GM18511 (cell line): Measurements from ENCODE around the gene CIBAR2.

Experiments
- ATAC-seq: cut with Tn5 transposase; IDR thresholded peaks from one replicate; pipeline ENCODE4 v1.9.1; 2021; ENCODE audit warnings: mild to moderate bottlenecking, moderate library complexity; ENCODE audit not compliant: unreplicated experiment

Gene CIBAR2

GRCh38 chr16:85112364-85112763 lies at the start of gene CIBAR2:
TSS of gene CIBAR2 (minus strand) at chr16:85112472. CDS start at chr16:85112352, 120 bp downstream.
- ATAC-seq: no peak

DNA sequence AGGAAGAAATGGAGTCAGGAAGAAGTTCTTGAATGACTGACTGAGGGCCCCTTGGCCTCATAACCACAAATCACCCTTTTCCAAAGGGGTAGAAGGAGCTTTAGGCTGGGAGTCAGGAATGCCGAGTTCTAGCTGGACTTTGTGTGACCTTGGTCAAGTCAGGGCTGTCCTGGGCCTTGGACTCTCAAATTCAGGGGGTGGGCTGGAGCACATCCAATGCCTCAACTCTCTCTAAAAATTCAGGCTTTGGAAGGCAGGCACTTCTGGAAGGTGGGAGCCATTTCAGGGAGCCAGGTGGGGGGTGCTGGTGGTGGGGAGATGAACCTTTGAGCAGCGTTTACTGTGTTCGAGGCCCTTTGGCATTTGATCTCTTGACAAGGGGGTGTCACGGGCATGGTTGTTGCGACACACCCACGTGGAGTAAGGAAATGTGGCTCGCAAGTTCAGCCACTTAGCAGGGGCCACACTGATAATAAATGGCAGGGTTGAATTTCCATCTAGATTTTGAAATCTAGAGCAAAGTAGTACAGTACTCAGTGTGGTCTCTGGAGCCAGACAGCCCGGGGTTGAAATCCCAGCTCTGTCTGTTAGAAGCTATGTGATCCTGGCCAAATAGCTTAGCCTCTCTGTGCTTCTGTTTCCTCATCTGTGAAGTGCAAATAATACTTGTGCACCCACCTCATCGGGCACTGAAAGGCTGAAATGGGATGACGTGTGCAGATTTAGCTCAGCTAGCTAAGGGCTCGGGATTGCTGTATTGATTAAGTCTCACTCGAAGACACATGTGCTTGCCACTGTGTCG lies 47.1 kb upstream of the CIBAR2 start:
- ATAC-seq: no peak

- ATAC-seq: no peak
These were observed 46.5 kb upstream of the CIBAR2 start for GRCh38 chr16:85158743-85159178.

GRCh38 chr16:85157813-85158742 lies 45.8 kb upstream of the CIBAR2 start:
- ATAC-seq: no peak

DNA sequence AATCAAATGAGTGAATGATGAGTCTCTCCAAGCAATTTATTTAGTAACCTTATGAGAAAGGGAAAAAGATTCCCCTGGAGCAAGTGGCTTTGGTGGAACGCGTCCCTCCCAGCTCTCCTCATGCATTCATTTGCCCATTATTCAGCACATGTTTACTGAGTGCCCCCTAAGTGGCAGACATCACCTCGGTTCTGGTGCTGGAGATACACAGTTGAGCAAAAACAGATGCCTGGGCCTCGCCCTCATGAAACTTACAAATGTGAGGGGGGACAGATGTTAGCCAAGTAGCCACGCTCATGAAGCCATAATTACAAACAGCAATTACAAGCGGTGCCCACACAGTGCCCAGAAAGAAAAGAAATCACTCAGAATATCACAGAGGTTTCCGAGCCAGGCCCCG lies 45.1 kb upstream of the CIBAR2 start:
- ATAC-seq: no peak

DNA sequence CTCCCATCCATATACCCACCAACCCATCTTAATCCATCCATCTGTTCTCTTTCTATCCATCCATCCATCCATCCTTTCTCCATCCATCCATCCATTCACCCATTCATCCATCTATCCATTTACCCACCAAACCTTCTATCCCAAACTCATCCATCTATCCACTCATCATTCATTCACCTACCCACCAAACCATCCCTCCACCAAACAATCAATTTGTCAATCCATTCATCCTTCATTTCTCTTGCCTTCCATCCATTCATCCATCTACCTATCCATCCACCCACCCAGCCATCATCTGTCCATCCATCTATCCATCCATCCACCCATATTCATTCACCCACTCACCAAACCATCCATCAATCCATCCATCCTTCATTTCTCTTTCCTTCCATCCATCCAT lies 44.6 kb upstream of the CIBAR2 start:
- no peak for ATAC-seq

- ATAC-seq: no peak
These were observed 44.2 kb upstream of the CIBAR2 start for GRCh38 chr16:85156440-85156839.

GRCh38 chr16:85153656-85154091 lies 41.4 kb upstream of the CIBAR2 start:
- ATAC-seq: no peak

GRCh38 chr16:85153046-85153445 lies 40.8 kb upstream of the CIBAR2 start:
- ATAC-seq: no peak

DNA sequence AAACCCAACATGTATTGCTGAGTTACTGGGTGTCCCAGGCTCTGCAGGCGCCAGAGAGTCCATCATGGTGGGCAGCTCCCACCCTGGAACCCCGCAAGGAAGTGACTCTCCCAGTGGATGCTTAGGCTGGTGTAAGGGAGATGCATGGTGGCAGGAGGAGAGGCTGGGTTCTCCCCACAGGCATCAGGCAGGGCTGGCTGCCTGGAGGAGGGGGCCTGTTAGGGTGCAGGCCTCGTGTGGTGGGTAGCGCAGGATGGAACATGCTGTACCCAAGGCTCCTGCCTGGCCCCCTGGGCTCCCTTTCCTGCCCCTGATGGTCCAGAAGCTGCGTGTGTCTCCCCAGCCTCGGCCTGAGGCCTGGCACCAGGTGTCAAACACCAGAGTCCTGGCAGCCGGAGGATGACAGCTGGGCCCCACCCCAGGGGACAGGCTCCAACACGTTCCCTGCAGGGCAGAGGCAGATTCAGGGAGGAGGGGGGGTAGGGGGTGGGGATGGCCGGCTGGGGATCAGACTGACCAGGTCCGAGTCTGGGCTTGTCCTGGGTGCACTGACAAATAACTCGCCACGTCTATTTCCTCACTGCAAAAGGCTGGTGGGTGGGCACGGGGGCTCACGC lies 40.2 kb upstream of the CIBAR2 start:
- no peak for ATAC-seq

DNA sequence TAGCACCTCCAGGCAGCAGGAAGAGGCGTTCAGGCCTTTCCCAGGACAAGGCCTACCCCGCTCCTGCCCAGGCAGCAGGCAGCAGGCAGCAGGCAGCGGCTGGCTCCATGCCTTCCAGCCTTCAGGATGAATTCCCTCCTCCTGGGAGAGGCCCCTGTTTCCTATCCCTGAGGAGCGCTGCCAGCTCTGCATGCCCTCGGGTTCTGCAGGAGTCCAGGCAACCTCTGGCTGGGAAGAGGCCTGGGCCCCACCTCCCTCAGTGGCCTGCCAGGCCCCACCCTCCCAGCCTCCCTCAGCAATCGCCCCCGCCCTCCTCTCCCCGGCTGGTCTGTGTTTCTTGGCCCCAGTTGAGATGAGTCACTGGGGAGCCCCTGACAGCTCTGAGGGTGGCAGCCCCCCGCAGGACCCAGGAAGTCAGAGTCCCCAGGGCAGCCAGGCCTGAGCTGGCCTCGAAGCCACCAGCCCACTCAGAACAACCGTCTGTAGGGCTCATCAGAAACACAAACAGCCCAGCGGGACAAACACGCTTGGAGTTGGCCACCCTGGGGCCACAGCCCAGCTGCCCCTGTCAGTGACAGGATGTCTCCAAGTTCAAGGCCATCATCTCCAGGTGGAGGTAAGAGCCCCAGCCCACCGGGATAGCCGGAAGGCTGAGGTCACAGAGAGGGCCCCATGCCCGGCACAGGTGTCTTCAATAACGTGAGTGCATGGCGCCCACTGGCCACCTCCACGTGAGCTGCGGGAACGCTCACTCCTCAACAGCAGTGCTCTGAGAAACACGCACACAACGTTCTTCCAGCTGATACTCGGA lies 39.5 kb upstream of the CIBAR2 start:
- ATAC-seq: peak; percentile 57

GRCh38 chr16:85151079-85151602 lies 38.9 kb upstream of the CIBAR2 start:
- no peak for ATAC-seq

GRCh38 chr16:85150331-85150940 lies 38.2 kb upstream of the CIBAR2 start:
- ATAC-seq: no peak

- no peak for ATAC-seq
These were observed 37.5 kb upstream of the CIBAR2 start for GRCh38 chr16:85149776-85150175.

DNA sequence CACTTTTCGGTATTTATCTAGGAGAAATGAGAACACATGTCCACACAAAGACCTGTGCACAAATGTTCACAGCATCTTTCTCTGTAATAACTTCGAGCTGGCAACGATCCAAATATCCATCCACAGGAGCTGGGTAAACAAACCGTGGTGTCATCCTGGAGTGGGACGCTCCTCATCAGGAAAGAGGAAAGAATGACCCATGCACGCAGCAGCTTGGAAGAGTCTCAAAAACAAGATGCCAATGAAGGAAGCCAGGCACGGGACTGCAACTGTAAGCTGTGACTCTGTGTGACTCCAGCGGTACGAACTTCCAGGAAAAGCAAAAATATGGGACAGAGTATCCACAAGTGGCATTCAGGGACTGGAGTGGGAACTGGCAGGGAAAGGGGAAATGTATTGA lies 36.7 kb upstream of the CIBAR2 start:
- ATAC-seq: no peak

- ATAC-seq: no peak
These were observed 34.8 kb upstream of the CIBAR2 start for GRCh38 chr16:85146922-85147651.

GRCh38 chr16:85146532-85146797 lies 34.2 kb upstream of the CIBAR2 start:
- ATAC-seq: no peak

DNA sequence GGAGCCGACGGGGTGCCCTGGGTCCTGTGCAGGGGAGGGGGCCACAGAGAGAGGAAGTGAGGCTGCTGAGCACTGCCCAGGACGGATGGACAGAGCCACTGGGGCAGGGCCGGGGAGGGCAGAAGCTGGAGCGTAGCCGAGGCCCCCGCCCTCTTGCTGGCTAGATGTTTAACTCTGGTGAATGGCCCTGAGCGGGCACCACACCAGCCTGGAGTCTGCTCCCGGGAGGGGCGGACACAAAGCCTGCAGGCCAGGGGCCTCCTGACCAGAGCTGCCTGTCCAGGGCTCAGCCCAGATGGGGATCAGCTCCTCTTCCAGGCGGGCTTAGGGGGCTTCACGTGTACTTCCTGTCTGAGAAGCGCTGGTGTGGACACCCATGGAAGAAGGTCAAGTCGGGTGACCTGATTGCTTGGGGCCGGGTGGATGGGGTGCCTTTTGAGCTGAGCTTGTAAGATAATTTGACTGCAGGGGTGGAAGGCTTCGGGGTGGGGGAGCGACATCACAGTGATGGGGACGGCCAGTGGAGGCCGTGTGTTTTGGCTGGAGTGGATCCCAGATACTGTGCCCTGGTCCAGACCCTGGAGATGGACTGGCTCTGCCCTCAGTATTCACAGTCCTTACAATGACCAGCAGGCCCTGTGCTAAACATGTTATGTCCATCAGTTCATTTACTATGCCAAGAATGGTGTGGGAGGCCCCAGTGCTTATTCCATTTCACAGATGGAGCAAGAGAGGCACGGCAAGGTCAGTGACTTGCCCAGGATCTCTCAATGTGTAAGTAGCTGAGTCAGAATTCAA lies 33.7 kb upstream of the CIBAR2 start:
- no peak for ATAC-seq

DNA sequence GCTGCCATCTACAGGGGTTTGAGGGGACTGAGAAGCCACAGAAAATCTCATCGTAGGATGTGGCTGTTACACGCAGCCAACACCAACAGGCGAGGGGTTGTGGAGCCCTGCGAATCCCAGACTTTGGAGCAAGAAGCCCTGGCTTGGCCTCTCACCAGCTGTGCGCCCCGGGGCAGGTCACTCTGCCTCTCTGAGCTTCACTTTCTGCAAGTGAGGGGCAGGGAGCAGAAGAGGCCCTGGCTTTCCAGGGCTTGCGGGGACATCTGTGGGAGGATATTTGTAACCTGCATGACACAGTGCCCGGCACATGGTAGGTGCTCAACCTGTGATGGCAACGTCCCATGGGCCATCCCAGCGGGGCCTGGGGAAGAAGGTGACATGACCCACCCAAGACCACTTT lies 32.9 kb upstream of the CIBAR2 start:
- ATAC-seq: no peak
